ENCODE measurements around the gene UPK3B. TPM values are rescaled to one million over a fixed set of nuclear protein-coding genes. Genes with fewer than 3 reads are reported as not detected.
A peak's percentile ranks its signal among the peaks of the same experiment; 100 is the strongest.
"Not testable (repeated sequence)": the region's sequence is repeated elsewhere in the genome, so short reads cannot be mapped to it uniquely, and the experiment has no call there.

The UPK3B gene
- total and polyA plus RNA-seq, 10 donors = 0.21 to 4.4 (median 2.8) TPM

DNA sequence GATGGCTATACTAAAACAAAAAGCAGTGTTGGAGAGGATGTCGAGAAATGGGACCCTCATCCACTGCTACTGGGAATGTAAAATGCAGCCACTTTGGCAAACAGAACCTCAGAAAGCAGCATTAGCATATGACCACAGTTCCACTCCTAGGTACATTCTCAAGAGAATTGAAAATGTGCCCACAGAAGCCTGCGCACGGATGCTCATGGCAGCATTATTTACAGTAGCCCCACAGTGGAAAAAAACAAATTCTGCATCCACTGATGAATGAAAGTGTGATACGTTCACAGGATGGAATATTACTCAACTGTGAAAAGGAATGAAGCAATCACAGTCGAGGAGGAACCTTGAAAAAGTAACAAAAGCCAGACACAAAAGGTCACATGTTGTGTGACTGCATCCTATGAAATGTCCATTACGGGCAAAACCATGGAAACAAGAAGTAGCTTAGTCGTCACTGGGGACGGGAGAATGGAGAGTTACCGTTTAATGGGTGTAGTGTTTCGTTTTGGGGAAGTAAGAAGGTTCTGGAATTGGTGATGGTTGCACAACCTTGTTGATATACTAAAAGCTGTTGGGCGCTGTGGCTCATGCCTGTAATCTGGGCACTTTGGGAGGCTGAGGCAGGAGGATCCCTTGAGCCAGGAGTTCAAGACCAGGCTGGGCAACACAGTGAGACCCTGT, 2.5 kb upstream of the UPK3B start:
- no peaks in the 10 kb centered on the region for H3K9me3 ChIP-seq
- intact Hi-C loops (cut with DNase I; ENCODE audit: low total_unique reads) = no loop called here
- H3K27ac ChIP-seq = peak overlapping the region in 6 of 8 donors; percentile 44 to 88 (median 66)
- 54 to 76% (median 65%) methylated on average over 11 of the region's 11 CpGs for WGBS, 5 donors
- no peak overlapping the region for H3K4me3 ChIP-seq
- H3K4me1 ChIP-seq = peaks cover 0 to 14% (median 3%) of the 10 kb centered on the region in 6 donors
- no peaks in the 10 kb centered on the region for H3K27me3 ChIP-seq (replicated peaks in 1 of 7)
- peak in 1 of 3 donors; percentile 79 for TF ChIP-seq POLR2AphosphoS5 (IDR thresholded peaks at IDR 0.05)
- TF ChIP-seq CTCF (IDR thresholded peaks at IDR 0.05 in 8 of 11, conservative IDR thresholded peaks at IDR 0.05 in 3 of 11) = no peak
- H3K36me3 ChIP-seq = peaks cover 0 to 39% (median 22%) of the 10 kb centered on the region in 6 donors
- DNase-seq = peak; percentile 64

GRCh38 chr7:76511200-76511910, 1.0 kb downstream of the UPK3B start:
- peak in 1 of 3 donors; percentile 24 for TF ChIP-seq POLR2AphosphoS5 (IDR thresholded peaks at IDR 0.05)
- WGBS, 5 donors = 58 to 86% (median 78%) methylated on average over 7 to 16 of the region's 24 CpGs
- H3K9me3 ChIP-seq; H3K27ac ChIP-seq; H3K4me3 ChIP-seq; intact Hi-C loops (cut with DNase I; ENCODE audit: low total_unique reads); H3K27me3 ChIP-seq (replicated peaks in 1 of 7): not testable (repeated sequence)
- Histone ChIP-seq H3K36me3 (peaks cover 0 to 11% (median 0%) of the 10 kb centered on the region in 6 donors), H3K4me1 (peaks cover 0 to 37% (median 15%) of the 10 kb centered on the region in 6 donors)
- DNase-seq = peak; percentile 69

- DNase-seq = peak; percentile 70
- H3K36me3 ChIP-seq; H3K4me3 ChIP-seq; intact Hi-C loops (cut with DNase I; ENCODE audit: low total_unique reads); H3K9me3 ChIP-seq; H3K27me3 ChIP-seq (replicated peaks in 1 of 7): not testable (repeated sequence)
- peak overlapping the region in 5 of 8 donors; percentile 38 to 69 (median 67) for H3K27ac ChIP-seq
- 75 to 89% (median 88%) methylated on average over 6 to 19 of the region's 31 CpGs; no CpG with 5 or more reads in 2 of the 5 donors for WGBS, 5 donors
- peaks cover 0 to 37% (median 16%) of the 10 kb centered on the region in 6 donors for H3K4me1 ChIP-seq
Measured at GRCh38 chr7:76511911-76512885, 1.8 kb downstream of the UPK3B start.

DNA sequence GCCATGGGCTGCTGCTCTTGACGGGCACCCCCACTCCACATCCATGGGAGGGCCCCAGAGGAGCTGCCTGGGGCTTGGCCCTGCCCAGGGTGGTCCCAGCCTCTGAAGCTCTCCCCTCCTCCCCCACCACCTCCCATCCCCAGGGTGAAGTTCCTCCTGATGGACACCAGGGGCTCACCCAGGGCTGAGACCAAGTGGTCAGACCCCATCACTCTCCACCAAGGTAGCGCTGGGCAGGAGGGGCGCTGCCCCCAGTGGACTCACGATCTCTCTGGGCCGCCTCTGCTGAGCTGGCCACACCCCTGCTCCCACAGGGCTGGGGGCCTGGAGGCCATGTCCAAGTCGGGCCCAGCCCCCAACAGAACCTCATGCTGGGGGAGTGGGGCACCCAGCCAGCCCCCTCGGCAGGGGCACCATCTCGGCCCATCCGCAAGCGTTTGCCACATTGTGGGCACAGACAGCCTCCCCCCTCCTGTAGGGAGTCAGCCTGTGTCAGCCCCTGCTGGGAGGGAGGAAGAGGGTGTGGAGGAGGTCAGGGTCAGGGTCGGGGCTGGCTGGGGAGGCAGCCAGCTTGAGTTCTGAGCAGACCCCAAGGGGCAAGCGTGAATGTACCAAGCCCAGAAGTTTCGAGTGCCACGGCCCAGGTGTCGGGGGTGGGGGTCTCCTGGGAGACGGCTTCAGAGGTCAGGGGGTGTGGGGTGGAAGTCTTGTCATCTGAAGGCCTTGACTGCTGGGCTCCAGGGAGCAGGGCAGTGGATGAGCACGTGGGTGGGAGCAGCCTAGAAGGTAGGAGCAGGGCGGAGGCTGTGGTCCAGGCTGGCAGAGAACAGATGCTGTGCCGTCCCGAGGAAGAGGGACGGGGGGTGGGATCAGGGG, 2.8 kb downstream of the UPK3B start:
- Histone ChIP-seq H3K36me3 (no peaks in the 10 kb centered on the region), H3K9me3 (no peaks in the 10 kb centered on the region), H3K4me1 (peaks cover 0 to 37% (median 16%) of the 10 kb centered on the region in 6 donors), H3K27ac (peak overlapping the region in 5 of 8 donors; percentile 38 to 69 (median 67)), H3K4me3 (peak overlapping the region in 1 of 8 donors; percentile 27), H3K27me3 (replicated peaks in 1 of 7) (peaks cover 0 to 6% (median 0%) of the 10 kb centered on the region in 7 donors)
- 56 to 65% (median 64%) methylated on average over 16 to 21 of the region's 21 CpGs for WGBS, 5 donors
- TF ChIP-seq CTCF (IDR thresholded peaks at IDR 0.05 in 8 of 11, conservative IDR thresholded peaks at IDR 0.05 in 3 of 11) (peak in 2 of 11 experiments; percentile 20 to 38), POLR2A (IDR thresholded peaks at IDR 0.05) (no peak), POLR2AphosphoS5 (IDR thresholded peaks at IDR 0.05) (peak in 2 of 3 donors; percentile 44 to 58)
- intact Hi-C loops (cut with DNase I; ENCODE audit: low total_unique reads) = no loop called here
- peak; percentile 77 for DNase-seq

Measured in spleen (tissue), 11 donors.